A549 (cell line): ENCODE data around the gene H1-8. TPM values are rescaled to one million over a fixed set of nuclear protein-coding genes. Genes with fewer than 3 reads are reported as not detected.

ENCODE experiments used
- ATAC-seq, 2 experiments: fragments of 200-7000 bp in 1 of 2; fragments of >200 bp in 1 of 2; cut with Nextera tagmentation in 1 of 2; cut with Tn5 transposase in 1 of 2; 3 replicates each; pipeline versions ENCODE4 v1.8.0 to v1.9.1; 2018 to 2020; ENCODE audit warnings: mild to moderate bottlenecking in 1 of 2, moderate library complexity in 1 of 2
- CTCF ChIA-PET: fragments of 300-600 bp; sonication (Branson Sonifier 250); formaldehyde crosslinking; extraction: SDS; loops from one replicate; lab custom pipeline; 2021; ENCODE audit warnings: antibody characterized with exemption, inconsistent platforms; lab: Yijun Ruan, JAX
- POLR2A ChIA-PET: fragments of 350-600 bp; formaldehyde crosslinking; extraction: SDS; loops from one replicate; lab custom pipeline; 2021; ENCODE audit warnings: antibody characterized with exemption, inconsistent platforms; lab: Yijun Ruan, JAX
- DNase-seq, 2 experiments: peaks; one replicate each; pipeline versions ENCODE4 v3.0.0 to v3.0.0-alpha.2; 2011 to 2016; ENCODE audit warnings: low read depth in 1 of 2, low spot score in 1 of 2
- FAIRE-seq: peaks from 2 replicates; lab custom pipeline; 2011; peaks lifted over from hg19 to GRCh38; lab: Jason Lieb, UNC
- H3K27ac ChIP-seq, 2 experiments: fragments of >200 bp; sonication (Bioruptor Twin); formaldehyde crosslinking; 3 replicates each; pipeline ENCODE4 v1.5.1; 2016 to 2017
- H3K4me1 ChIP-seq: fragments of >200 bp; sonication (Bioruptor Twin); formaldehyde crosslinking; 3 replicates; pipeline ENCODE4 v1.6.1; 2016
- H3K4me2 ChIP-seq: fragments of >200 bp; sonication (Bioruptor Twin); formaldehyde crosslinking; 3 replicates; pipeline ENCODE4 v1.6.1; 2016
- H3K4me3 ChIP-seq: fragments of >200 bp; sonication (Bioruptor Twin); formaldehyde crosslinking; 3 replicates; pipeline ENCODE4 v1.5.1; 2016
- H3K9me3 ChIP-seq: fragments of >200 bp; sonication (Bioruptor Twin); formaldehyde crosslinking; 3 replicates; pipeline ENCODE4 v1.6.1; 2016
- CBX2 ChIP-seq: fragments of 200-600 bp; sonication (generic); IDR thresholded peaks from 2 replicates; pipeline ENCODE4 v1.6.1; 2016; ENCODE audit warnings: low read depth, mild to moderate bottlenecking, borderline replicate concordance
- CEBPB ChIP-seq, 2 experiments: fragments of >200 bp in 1 of 2; sonication (Bioruptor Twin) in 1 of 2; formaldehyde crosslinking in 1 of 2; IDR thresholded peaks; 2 replicates each; pipeline ENCODE4 v1.6.1; 2012 to 2016
- CHD2 ChIP-seq: fragments of 150-350 bp; IDR thresholded peaks from 2 replicates; pipeline ENCODE4 v1.6.1; 2014; ENCODE audit warnings: low read length; ENCODE audit not compliant: partially characterized antibody
- EHMT2 ChIP-seq: fragments of 200-600 bp; sonication (generic); IDR thresholded peaks from 2 replicates; pipeline ENCODE4 v1.6.1; 2016; ENCODE audit warnings: antibody characterized with exemption, low read depth, mild to moderate bottlenecking, moderate library complexity
- FOSB ChIP-seq: fragments of 250-450 bp; sonication (Bioruptor Pico); IDR thresholded peaks from 2 replicates; pipeline ENCODE4 v1.5.0; 2020; ENCODE audit warnings: mild to moderate bottlenecking, moderate library complexity
- FOSL2 ChIP-seq, 2 experiments: fragments of 450-650 bp in 1 of 2; fragments of >200 bp in 1 of 2; sonication (Bioruptor Twin) in 1 of 2; formaldehyde crosslinking; IDR thresholded peaks; 2 replicates each; pipeline versions ENCODE4 v1.5.0 to v1.6.1; 2016 to 2020; ENCODE audit warnings: mild to moderate bottlenecking in 1 of 2, moderate library complexity in 1 of 2
- HEYL ChIP-seq: fragments of 250-450 bp; sonication (Bioruptor Pico); IDR thresholded peaks from 2 replicates; pipeline ENCODE4 v1.8.0; 2021; ENCODE audit warnings: mild to moderate bottlenecking, moderate library complexity
- HOXA7 ChIP-seq: fragments of 250-450 bp; sonication (Bioruptor Pico); IDR thresholded peaks from 2 replicates; pipeline ENCODE4 v1.5.0; 2020; ENCODE audit warnings: mild to moderate bottlenecking, moderate library complexity
- NR3C1 ChIP-seq: fragments of >200 bp; sonication (Bioruptor Twin); formaldehyde crosslinking; IDR thresholded peaks from 3 replicates; pipeline ENCODE4 v1.6.1; 2017
- PHF8 ChIP-seq: fragments of 200-600 bp; sonication (generic); IDR thresholded peaks from 2 replicates; pipeline ENCODE4 v1.6.1; 2016; ENCODE audit warnings: low read depth, mild to moderate bottlenecking, antibody characterized with exemption, moderate library complexity, borderline replicate concordance
- RARB ChIP-seq: fragments of 250-450 bp; sonication (Bioruptor Pico); IDR thresholded peaks from 2 replicates; pipeline ENCODE4 v1.8.0; 2021; ENCODE audit warnings: mild to moderate bottlenecking, moderate library complexity
- RFX5 ChIP-seq: fragments of 450-650 bp; IDR thresholded peaks from 2 replicates; pipeline ENCODE4 v1.7.1; 2014; ENCODE audit warnings: antibody characterized with exemption, mild to moderate bottlenecking, moderate library complexity
- SREBF2 ChIP-seq: fragments of 450-650 bp; IDR thresholded peaks from 2 replicates; pipeline ENCODE4 v1.6.1; 2014; ENCODE audit warnings: mild to moderate bottlenecking, moderate library complexity
- TFCP2L1 ChIP-seq: fragments of 250-450 bp; sonication (Bioruptor Pico); IDR thresholded peaks from 2 replicates; pipeline ENCODE4 v1.5.0; 2021; ENCODE audit warnings: mild to moderate bottlenecking
- ZNF302 ChIP-seq: fragments of 250-450 bp; sonication (Bioruptor Pico); IDR thresholded peaks from 2 replicates; pipeline ENCODE4 v1.9.0; 2021; ENCODE audit warnings: inconsistent platforms, mild to moderate bottlenecking, moderate library complexity
- ZSCAN20 ChIP-seq: fragments of 250-450 bp; sonication (Bioruptor Pico); IDR thresholded peaks from 2 replicates; pipeline ENCODE4 v1.8.0; 2022; ENCODE audit warnings: mild to moderate bottlenecking, moderate library complexity
- WGBS: methylation state at CpG from one replicate; pipeline ENCODE4 v1.1.6; 2017; ENCODE audit errors: missing lambda C conversion rate; 5-methylcytosine and 5-hydroxymethylcytosine counted together
- polyA plus RNA-seq, 4 experiments: library from polyadenylated mRNA; depleted of rRNA in 3 of 4; stranded (reverse); fragments of >200 nt; fragmentation: RNase III in 1 of 4; extraction: RNeasy Plus Mini Kit Qiagen cat#74134 plus additional on column Dnase treatment in 1 of 4; gene quantifications; 2 replicates in 3 of 4; 3 replicates in 1 of 4; pipeline ENCODE4 v1.2.3, GENCODE V29; 2011 to 2017
- TF ChIP-seq, protein P1 (sequence below): fragments of >200 bp; sonication (Bioruptor Twin); formaldehyde crosslinking; IDR thresholded peaks from 2 replicates; pipeline ENCODE4 v1.6.1; 2016
- TF ChIP-seq, protein P2 (sequence below): IDR thresholded peaks from 2 replicates; pipeline ENCODE4 v1.6.1; 2012
- TF ChIP-seq, protein P3 (sequence below): fragments of 250-450 bp; sonication (Bioruptor Pico); IDR thresholded peaks from 2 replicates; pipeline ENCODE4 v1.5.0; 2020; ENCODE audit warnings: low read depth, mild to moderate bottlenecking, moderate library complexity
- TF ChIP-seq, protein P4 (sequence below): fragments of 150-350 bp; IDR thresholded peaks from 2 replicates; pipeline ENCODE4 v1.6.1; 2014; ENCODE audit warnings: low read depth, mild to moderate bottlenecking, low read length
- TF ChIP-seq, protein P5 (sequence below): fragments of 450-650 bp; IDR thresholded peaks from 2 replicates; pipeline ENCODE4 v1.6.1; 2014; ENCODE audit warnings: antibody characterized with exemption
- TF ChIP-seq, protein P6 (sequence below): fragments of >200 bp; sonication (Bioruptor Twin); formaldehyde crosslinking; IDR thresholded peaks from 3 replicates; pipeline ENCODE4 v1.6.1; 2016
- TF ChIP-seq, protein P7 (sequence below): IDR thresholded peaks from 2 replicates; pipeline ENCODE4 v1.6.1; 2012; ENCODE audit warnings: low read depth, borderline replicate concordance

Gene H1-8
- polyA plus RNA-seq, 2 of the 4 experiments (the other 2 are of a cell fraction) = not detected

DNA sequence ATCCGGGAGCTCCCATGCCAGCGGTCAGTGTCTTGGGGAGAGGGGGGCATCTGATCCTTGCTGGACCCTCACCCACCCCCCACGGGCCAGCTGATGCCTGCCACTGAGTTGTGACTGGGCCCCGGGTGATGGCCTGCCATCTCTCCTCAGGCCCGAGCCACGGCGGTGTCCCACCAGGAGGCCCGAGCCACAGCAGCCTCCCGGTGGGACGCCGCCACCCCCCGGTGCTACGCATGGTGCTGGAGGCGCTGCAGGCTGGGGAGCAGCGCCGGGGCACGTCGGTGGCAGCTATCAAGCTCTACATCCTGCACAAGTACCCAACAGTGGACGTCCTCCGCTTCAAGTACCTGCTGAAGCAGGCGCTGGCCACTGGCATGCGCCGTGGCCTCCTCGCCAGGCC is 4.3 kb downstream of the H1-8 start:
- H3K4me3 ChIP-seq = no peak overlapping the region
- ATAC-seq = no peak
- no peak overlapping the region for H3K4me2 ChIP-seq
- CTCF ChIA-PET = interaction anchor here (0.9 kb wide), 1 partner anchor 11 kb away, joined by 3 read pairs; no protein-coding TSS in a partner anchor
- WGBS = 93% methylated on average over 8 of the region's 24 CpGs
- H3K27ac ChIP-seq = no peak overlapping the region
- no peaks in the 10 kb centered on the region for H3K9me3 ChIP-seq
- TF ChIP-seq, protein P1, sequence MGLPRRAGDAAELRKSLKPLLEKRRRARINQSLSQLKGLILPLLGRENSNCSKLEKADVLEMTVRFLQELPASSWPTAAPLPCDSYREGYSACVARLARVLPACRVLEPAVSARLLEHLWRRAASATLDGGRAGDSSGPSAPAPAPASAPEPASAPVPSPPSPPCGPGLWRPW = no peak
- TF ChIP-seq CHD2 (no peak), CBX2 (no peak), EHMT2 (no peak), CEBPB (IDR thresholded peaks at IDR 0.05) (no peak), PHF8 (no peak), ZNF302 (CRISPR knock-in tag) (no peak), NR3C1 (no peak), HEYL (CRISPR knock-in tag) (no peak), HOXA7 (CRISPR knock-in tag) (no peak), SREBF2 (no peak), FOSL2 (IDR thresholded peaks at IDR 0.05) (no peak), FOSL2 (CRISPR knock-in tag; IDR thresholded peaks at IDR 0.05) (no peak), RARB (no peak), TFCP2L1 (CRISPR knock-in tag) (no peak), ZSCAN20 (CRISPR knock-in tag) (no peak)
- TF ChIP-seq, protein P2, sequence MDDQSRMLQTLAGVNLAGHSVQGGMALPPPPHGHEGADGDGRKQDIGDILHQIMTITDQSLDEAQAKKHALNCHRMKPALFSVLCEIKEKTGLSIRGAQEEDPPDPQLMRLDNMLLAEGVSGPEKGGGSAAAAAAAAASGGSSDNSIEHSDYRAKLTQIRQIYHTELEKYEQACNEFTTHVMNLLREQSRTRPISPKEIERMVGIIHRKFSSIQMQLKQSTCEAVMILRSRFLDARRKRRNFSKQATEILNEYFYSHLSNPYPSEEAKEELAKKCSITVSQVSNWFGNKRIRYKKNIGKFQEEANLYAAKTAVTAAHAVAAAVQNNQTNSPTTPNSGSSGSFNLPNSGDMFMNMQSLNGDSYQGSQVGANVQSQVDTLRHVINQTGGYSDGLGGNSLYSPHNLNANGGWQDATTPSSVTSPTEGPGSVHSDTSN = no peak
- TF ChIP-seq, protein P3, sequence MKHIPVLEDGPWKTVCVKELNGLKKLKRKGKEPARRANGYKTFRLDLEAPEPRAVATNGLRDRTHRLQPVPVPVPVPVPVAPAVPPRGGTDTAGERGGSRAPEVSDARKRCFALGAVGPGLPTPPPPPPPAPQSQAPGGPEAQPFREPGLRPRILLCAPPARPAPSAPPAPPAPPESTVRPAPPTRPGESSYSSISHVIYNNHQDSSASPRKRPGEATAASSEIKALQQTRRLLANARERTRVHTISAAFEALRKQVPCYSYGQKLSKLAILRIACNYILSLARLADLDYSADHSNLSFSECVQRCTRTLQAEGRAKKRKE (CRISPR knock-in tag) = no peak
- TF ChIP-seq, protein P4, sequence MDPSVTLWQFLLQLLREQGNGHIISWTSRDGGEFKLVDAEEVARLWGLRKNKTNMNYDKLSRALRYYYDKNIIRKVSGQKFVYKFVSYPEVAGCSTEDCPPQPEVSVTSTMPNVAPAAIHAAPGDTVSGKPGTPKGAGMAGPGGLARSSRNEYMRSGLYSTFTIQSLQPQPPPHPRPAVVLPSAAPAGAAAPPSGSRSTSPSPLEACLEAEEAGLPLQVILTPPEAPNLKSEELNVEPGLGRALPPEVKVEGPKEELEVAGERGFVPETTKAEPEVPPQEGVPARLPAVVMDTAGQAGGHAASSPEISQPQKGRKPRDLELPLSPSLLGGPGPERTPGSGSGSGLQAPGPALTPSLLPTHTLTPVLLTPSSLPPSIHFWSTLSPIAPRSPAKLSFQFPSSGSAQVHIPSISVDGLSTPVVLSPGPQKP = no peak
- TF ChIP-seq, protein P5, sequence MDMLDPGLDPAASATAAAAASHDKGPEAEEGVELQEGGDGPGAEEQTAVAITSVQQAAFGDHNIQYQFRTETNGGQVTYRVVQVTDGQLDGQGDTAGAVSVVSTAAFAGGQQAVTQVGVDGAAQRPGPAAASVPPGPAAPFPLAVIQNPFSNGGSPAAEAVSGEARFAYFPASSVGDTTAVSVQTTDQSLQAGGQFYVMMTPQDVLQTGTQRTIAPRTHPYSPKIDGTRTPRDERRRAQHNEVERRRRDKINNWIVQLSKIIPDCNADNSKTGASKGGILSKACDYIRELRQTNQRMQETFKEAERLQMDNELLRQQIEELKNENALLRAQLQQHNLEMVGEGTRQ = no peak
- TF ChIP-seq, all 56 proteins: peak for 0
- FAIRE-seq = no peak
- peaks cover 12% of the 10 kb centered on the region for H3K4me1 ChIP-seq
- DNase-seq = no peak
- POLR2A ChIA-PET = no interaction called here

DNA sequence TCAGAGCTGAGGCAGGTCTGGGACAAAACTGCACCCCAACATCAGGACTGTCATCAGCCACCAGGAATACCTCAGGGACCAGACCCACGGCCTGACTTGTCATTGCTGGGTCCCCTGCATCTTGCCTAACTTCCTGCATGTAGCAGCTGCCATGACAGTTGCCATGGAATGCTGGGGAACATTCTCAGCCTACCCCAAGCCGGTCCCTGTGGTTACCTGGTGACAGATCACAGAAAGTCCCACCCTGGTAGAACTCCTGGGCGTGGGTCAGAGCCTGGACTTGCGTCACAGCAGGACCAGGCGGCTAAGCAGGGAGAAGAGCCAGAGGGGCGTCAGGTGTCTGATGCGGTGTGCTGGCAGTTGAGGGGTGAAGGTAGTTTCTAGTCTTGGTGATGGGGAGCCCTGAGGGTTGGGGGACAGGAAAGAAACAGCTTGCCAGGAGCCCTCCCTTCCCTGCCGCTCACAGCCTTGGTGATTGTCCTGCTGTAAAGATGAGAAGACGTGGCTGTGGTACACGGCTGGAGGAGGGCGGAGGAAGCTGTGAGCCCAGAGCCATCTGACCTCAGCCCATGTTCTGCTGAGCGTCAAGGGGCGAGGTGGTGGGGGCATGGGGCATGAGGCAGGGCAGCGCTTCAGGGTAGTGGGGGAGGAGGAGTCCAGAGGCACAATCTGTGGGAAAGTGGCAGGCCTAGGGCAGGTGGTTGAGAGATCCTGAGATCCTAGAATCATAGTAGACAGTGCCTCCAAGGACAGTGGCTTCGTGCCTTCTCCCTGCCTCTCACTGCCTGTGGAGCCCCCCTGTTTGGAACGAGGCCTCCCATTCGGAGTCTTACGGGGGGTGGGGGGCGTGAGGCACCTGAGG is 5.4 kb downstream of the H1-8 start:
- CTCF ChIA-PET = interaction anchor here (1.2 kb wide), 1 partner anchor 58 kb away, joined by 3 read pairs; no protein-coding TSS in a partner anchor
- FAIRE-seq (no peak), ATAC-seq (no peak; a peak in 1 of 6 replicates), DNase-seq (no peak)
- H3K9me3 ChIP-seq = no peaks in the 10 kb centered on the region
- no peak overlapping the region for H3K4me3 ChIP-seq
- no peak overlapping the region for H3K4me2 ChIP-seq
- peaks cover 12% of the 10 kb centered on the region for H3K4me1 ChIP-seq
- WGBS = 86% methylated on average over 18 of the region's 19 CpGs
- TF ChIP-seq FOSB (no peak), RARB (no peak), RFX5 (no peak), SREBF2 (no peak), NR3C1 (no peak), FOSL2 (IDR thresholded peaks at IDR 0.05) (no peak), FOSL2 (CRISPR knock-in tag; IDR thresholded peaks at IDR 0.05) (no peak)
- TF ChIP-seq, protein P6, sequence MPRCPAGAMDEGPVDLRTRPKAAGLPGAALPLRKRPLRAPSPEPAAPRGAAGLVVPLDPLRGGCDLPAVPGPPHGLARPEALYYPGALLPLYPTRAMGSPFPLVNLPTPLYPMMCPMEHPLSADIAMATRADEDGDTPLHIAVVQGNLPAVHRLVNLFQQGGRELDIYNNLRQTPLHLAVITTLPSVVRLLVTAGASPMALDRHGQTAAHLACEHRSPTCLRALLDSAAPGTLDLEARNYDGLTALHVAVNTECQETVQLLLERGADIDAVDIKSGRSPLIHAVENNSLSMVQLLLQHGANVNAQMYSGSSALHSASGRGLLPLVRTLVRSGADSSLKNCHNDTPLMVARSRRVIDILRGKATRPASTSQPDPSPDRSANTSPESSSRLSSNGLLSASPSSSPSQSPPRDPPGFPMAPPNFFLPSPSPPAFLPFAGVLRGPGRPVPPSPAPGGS = no peak
- TF ChIP-seq, protein P7, sequence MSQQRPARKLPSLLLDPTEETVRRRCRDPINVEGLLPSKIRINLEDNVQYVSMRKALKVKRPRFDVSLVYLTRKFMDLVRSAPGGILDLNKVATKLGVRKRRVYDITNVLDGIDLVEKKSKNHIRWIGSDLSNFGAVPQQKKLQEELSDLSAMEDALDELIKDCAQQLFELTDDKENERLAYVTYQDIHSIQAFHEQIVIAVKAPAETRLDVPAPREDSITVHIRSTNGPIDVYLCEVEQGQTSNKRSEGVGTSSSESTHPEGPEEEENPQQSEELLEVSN = no peak
- TF ChIP-seq, protein P1 = no peak
- peak overlapping the region in 1 of 2 experiments; percentile 77; a peak in 1 of 6 replicates for H3K27ac ChIP-seq
- POLR2A ChIA-PET = no interaction called here
